CD4-positive, alpha-beta T cell (primary cell): Measurements from ENCODE around the gene TTC28. TPM values are rescaled to one million over a fixed set of nuclear protein-coding genes. Genes with fewer than 3 reads are reported as not detected.

ENCODE experiments used
- ATAC-seq: fragments of 200-7000 bp; cut with Tn5 transposase; one replicate; pipeline ENCODE4 v1.10.0; 2022; ENCODE audit warnings: mild to moderate bottlenecking; ENCODE audit not compliant: poor library complexity
- CTCF ChIA-PET: fragments of 350-600 bp; sonication (Branson Sonifier 250); formaldehyde crosslinking; loops from one replicate; lab custom pipeline; 2021; ENCODE audit warnings: antibody characterized with exemption, inconsistent platforms; lab: Charles Lee
- POLR2A ChIA-PET: fragments of 350-600 bp; sonication (Branson Sonifier 250); formaldehyde crosslinking; loops from one replicate; lab custom pipeline; 2021; ENCODE audit warnings: antibody characterized with exemption, inconsistent platforms; lab: Charles Lee
- DNase-seq, 14 experiments: peaks; one replicate each; pipeline ENCODE4 v3.0.0-alpha.2; 2013 to 2020; ENCODE audit warnings: mixed read lengths in 2 of 14
- H3K27ac ChIP-seq, 2 donors: one replicate each; pipeline versions ENCODE4 v1.5.1 to v1.7.0; 2013; ENCODE audit warnings: low read length in 2 of 2, low read depth in 1 of 2, mild to moderate bottlenecking in 1 of 2
- H3K27me3 ChIP-seq, 2 experiments: 1 replicate in 1 of 2; 2 replicates in 1 of 2; pipeline versions ENCODE4 v1.6.1 to v1.7.0; 2013; ENCODE audit warnings: low read length in 2 of 2, control low read depth in 1 of 2, mild to moderate bottlenecking in 1 of 2, moderate library complexity in 1 of 2; ENCODE audit not compliant: insufficient read depth in 2 of 2, control insufficient read depth in 1 of 2
- H3K36me3 ChIP-seq: one replicate; pipeline ENCODE4 v1.6.1; 2013; ENCODE audit warnings: low read length, control low read depth; ENCODE audit not compliant: insufficient read depth
- H3K4me1 ChIP-seq: one replicate; pipeline ENCODE4 v1.6.1; 2013; ENCODE audit warnings: low read length, control low read depth; ENCODE audit not compliant: insufficient read depth
- H3K4me3 ChIP-seq: one replicate; pipeline ENCODE4 v1.5.1; 2013; ENCODE audit warnings: mild to moderate bottlenecking, low read length, moderate library complexity
- H3K9me3 ChIP-seq, 2 experiments: 1 replicate in 1 of 2; 2 replicates in 1 of 2; pipeline versions ENCODE4 v1.6.1 to v1.7.0; 2013; ENCODE audit warnings: low read length in 2 of 2, mild to moderate bottlenecking in 2 of 2, control low read depth in 1 of 2, moderate library complexity in 1 of 2; ENCODE audit not compliant: control insufficient read depth in 1 of 2, insufficient read depth in 1 of 2
- H3K27ac Mint-ChIP-seq: one replicate; pipeline ENCODE4 v1.8.0; 2020; ENCODE audit warnings: mixed read lengths
- H3K27me3 Mint-ChIP-seq: one replicate; pipeline ENCODE4 v1.8.0; 2021; ENCODE audit warnings: mixed read lengths
- H3K36me3 Mint-ChIP-seq: one replicate; pipeline ENCODE4 v1.8.0; 2021; ENCODE audit warnings: low read depth, mixed read lengths
- H3K4me1 Mint-ChIP-seq: one replicate; pipeline ENCODE4 v1.8.0; 2021; ENCODE audit warnings: low read depth, mixed read lengths
- H3K4me3 Mint-ChIP-seq: one replicate; pipeline ENCODE4 v1.8.0; 2020; ENCODE audit warnings: mild to moderate bottlenecking, mixed read lengths
- H3K9me3 Mint-ChIP-seq: one replicate; pipeline ENCODE4 v1.8.0; 2020; ENCODE audit warnings: mixed read lengths
- CTCF ChIP-seq: fragments of 200-600 bp; IDR thresholded peaks from one replicate; pipeline ENCODE4 v1.8.0; 2022; ENCODE audit warnings: antibody characterized with exemption, mild to moderate bottlenecking
- intact Hi-C, 2 experiments: fragments of 100-400 bp; cut with DNase I in 1 of 2; cut with micrococcal nuclease in 1 of 2; formaldehyde crosslinking; loops; one replicate each; pipeline versions ENCODE4 v1.15.1 to v1.9.0; 2023 to 2025; cut with DNase I, micrococcal nuclease
- total RNA-seq, 174 experiments: library from RNA in 2 of 174; stranded (reverse) in 2 of 174; gene quantifications; one replicate each; pipeline ENCODE4 v1.2.3 and lab custom pipeline; 2021 to 2026

The TTC28 gene
- total RNA-seq, 2 experiments from 2014 or later: 4.6 to 5.7 TPM

DNA sequence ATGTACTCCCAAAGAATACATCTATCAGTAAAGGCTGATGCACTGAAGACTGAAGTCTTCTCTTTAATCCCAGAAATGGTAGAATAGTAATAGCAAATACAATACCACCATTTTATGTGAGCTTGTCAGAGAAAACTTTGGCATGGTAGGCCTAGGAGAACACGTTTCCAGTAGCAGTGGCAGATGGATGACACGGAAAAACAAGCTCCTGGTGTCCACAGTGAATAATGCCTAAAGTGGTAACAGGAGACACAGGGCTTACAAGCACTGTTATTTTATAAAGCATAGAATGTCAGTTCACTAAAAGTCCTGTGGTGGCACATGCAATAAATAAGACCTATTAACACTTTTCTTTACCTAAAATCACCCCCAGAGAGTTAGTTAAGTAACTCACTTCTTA is 277.6 kb downstream of the TTC28 start:
- no peaks in the 10 kb centered on the region for H3K27me3 Mint-ChIP-seq
- ChIA-PET CTCF (no interaction called here), POLR2A (no interaction called here)
- intact Hi-C loops: no loop called here
- no peak overlapping the region for H3K4me3 Mint-ChIP-seq
- no peak for TF ChIP-seq CTCF
- no peaks in the 10 kb centered on the region for H3K4me1 Mint-ChIP-seq
- H3K9me3 Mint-ChIP-seq: no peaks in the 10 kb centered on the region
- no peaks in the 10 kb centered on the region for H3K9me3 ChIP-seq
- no peaks in the 10 kb centered on the region for H3K36me3 ChIP-seq
- no peaks in the 10 kb centered on the region for H3K4me1 ChIP-seq
- H3K27ac Mint-ChIP-seq: no peak overlapping the region
- H3K27me3 ChIP-seq: no peaks in the 10 kb centered on the region
- H3K36me3 Mint-ChIP-seq: no peaks in the 10 kb centered on the region
- H3K27ac ChIP-seq: no peak overlapping the region
- no peak for ATAC-seq
- DNase-seq: no peak
- no peak overlapping the region for H3K4me3 ChIP-seq

DNA sequence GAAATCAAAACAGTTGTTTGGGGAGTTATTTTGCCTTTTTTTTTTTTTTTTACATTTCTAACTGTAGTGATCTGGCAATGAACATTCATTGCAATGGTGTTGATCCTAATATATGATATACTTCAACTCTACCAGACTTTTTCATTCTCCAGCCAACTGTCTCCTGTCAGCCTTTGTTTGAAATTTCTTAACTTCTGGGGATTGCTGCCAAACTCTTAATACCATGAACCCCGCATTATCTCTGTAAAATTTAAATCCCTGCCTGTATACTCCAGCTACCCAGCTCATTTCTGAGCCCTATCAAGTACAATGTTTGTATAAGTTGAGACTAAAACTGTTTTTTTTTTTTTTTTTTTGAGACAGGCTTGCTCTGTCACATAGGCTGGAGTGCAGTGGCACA is 280.7 kb downstream of the TTC28 start:
- Mint-ChIP-seq H3K27me3 (no peaks in the 10 kb centered on the region), H3K4me3 (no peak overlapping the region), H3K9me3 (no peaks in the 10 kb centered on the region), H3K27ac (no peak overlapping the region), H3K4me1 (no peaks in the 10 kb centered on the region), H3K36me3 (no peaks in the 10 kb centered on the region)
- intact Hi-C loops: no loop called here
- no peak for ATAC-seq
- no peak for DNase-seq
- POLR2A ChIA-PET: no interaction called here
- no peaks in the 10 kb centered on the region for H3K36me3 ChIP-seq
- no peak overlapping the region for H3K4me3 ChIP-seq
- no peaks in the 10 kb centered on the region for H3K4me1 ChIP-seq
- CTCF ChIA-PET: no interaction called here
- H3K9me3 ChIP-seq: no peaks in the 10 kb centered on the region
- H3K27ac ChIP-seq: no peak overlapping the region
- TF ChIP-seq CTCF: no peak
- H3K27me3 ChIP-seq: no peaks in the 10 kb centered on the region

GRCh38 chr22:28398355-28398754 is 281.3 kb downstream of the TTC28 start:
- no peak overlapping the region for H3K27ac ChIP-seq
- no peaks in the 10 kb centered on the region for H3K4me1 ChIP-seq
- POLR2A ChIA-PET: no interaction called here
- no peak overlapping the region for H3K4me3 Mint-ChIP-seq
- H3K27me3 ChIP-seq: no peaks in the 10 kb centered on the region
- no peak overlapping the region for H3K4me3 ChIP-seq
- ATAC-seq (no peak), DNase-seq (no peak)
- peaks cover 0 to under 1% of the 10 kb centered on the region in 2 experiments for H3K9me3 ChIP-seq
- no peaks in the 10 kb centered on the region for H3K4me1 Mint-ChIP-seq
- no peaks in the 10 kb centered on the region for H3K36me3 Mint-ChIP-seq
- H3K27me3 Mint-ChIP-seq: no peaks in the 10 kb centered on the region
- CTCF ChIA-PET: no interaction called here
- intact Hi-C loops: no loop called here
- H3K36me3 ChIP-seq: no peaks in the 10 kb centered on the region
- no peak for TF ChIP-seq CTCF
- no peak overlapping the region for H3K27ac Mint-ChIP-seq
- no peaks in the 10 kb centered on the region for H3K9me3 Mint-ChIP-seq
